HG02970 (cell line): Measurements from ENCODE around the gene PYGB.

Experiments
- ATAC-seq: cut with Tn5 transposase; IDR thresholded peaks from one replicate; pipeline ENCODE4 v1.9.1; 2021; ENCODE audit warnings: mild to moderate bottlenecking, moderate library complexity, moderate number of reproducible peaks; ENCODE audit not compliant: unreplicated experiment, low FRiP score

Gene PYGB

GRCh38 chr20:25247956-25248785 lies at the start of gene PYGB:
Gene PYGB, plus strand, starts transcription at chr20:25248085. Its CDS starts 94 bp downstream, at chr20:25248179.
- ATAC-seq: peak; percentile 67

GRCh38 chr20:25198663-25199383 lies 49.1 kb upstream of the PYGB start:
- ATAC-seq: no peak

GRCh38 chr20:25199473-25200260 lies 48.2 kb upstream of the PYGB start:
- no peak for ATAC-seq

GRCh38 chr20:25203089-25203488 lies 44.8 kb upstream of the PYGB start:
- ATAC-seq: no peak

GRCh38 chr20:25203871-25204320 lies 44.0 kb upstream of the PYGB start:
- ATAC-seq: no peak

- ATAC-seq: no peak
Measured at GRCh38 chr20:25204550-25205276, 43.2 kb upstream of the PYGB start.

- no peak for ATAC-seq
Measured at GRCh38 chr20:25205277-25206062, 42.4 kb upstream of the PYGB start.

- ATAC-seq: no peak
Measured at GRCh38 chr20:25206063-25206403, 41.9 kb upstream of the PYGB start.

GRCh38 chr20:25206548-25206947 lies 41.3 kb upstream of the PYGB start:
- ATAC-seq: no peak

- no peak for ATAC-seq
Measured at GRCh38 chr20:25207149-25207959, 40.5 kb upstream of the PYGB start.

- no peak for ATAC-seq
Measured at GRCh38 chr20:25207960-25208534, 39.8 kb upstream of the PYGB start.

- no peak for ATAC-seq
Measured at GRCh38 chr20:25209400-25209799, 38.5 kb upstream of the PYGB start.

GRCh38 chr20:25209911-25210310 lies 38.0 kb upstream of the PYGB start:
- ATAC-seq: no peak

- ATAC-seq: no peak
Measured at GRCh38 chr20:25211273-25211672, 36.6 kb upstream of the PYGB start.

GRCh38 chr20:25212242-25212641 lies 35.6 kb upstream of the PYGB start:
- no peak for ATAC-seq

GRCh38 chr20:25213566-25214425 lies 34.1 kb upstream of the PYGB start:
- ATAC-seq: no peak

- no peak for ATAC-seq
Measured at GRCh38 chr20:25214426-25214790, 33.5 kb upstream of the PYGB start.

GRCh38 chr20:25214819-25215218 lies 33.1 kb upstream of the PYGB start:
- no peak for ATAC-seq
